ENCODE data around the gene C1QTNF9. TPM values are rescaled to one million over a fixed set of nuclear protein-coding genes. Genes with fewer than 3 reads are reported as not detected.

Gene C1QTNF9
- total RNA-seq, 1 experiment from 2014 or later = not detected

- Histone ChIP-seq H2AFZ (ENCODE audit: low read depth, low read length, poor library complexity, severe bottlenecking) (no peak overlapping the region), H3K4me3 (replicated peaks in 1 of 2; ENCODE audit: low read depth in 1 of 2, low read length in 2 of 2) (no peak overlapping the region), H3K9me2 (ENCODE audit: insufficient read depth) (no peaks in the 10 kb centered on the region), H3K27me3 (ENCODE audit: insufficient read depth, low read length) (no peaks in the 10 kb centered on the region), H3K4me1 (ENCODE audit: control insufficient read depth in 1 of 2, insufficient read depth in 2 of 2, low read length in 2 of 2) (no peaks in the 10 kb centered on the region), H3K4me2 (ENCODE audit: low read length) (no peak overlapping the region), H3K36me3 (ENCODE audit: control insufficient read depth in 1 of 2, insufficient read depth in 2 of 2, low read length in 2 of 2) (no peaks in the 10 kb centered on the region), H4K20me1 (ENCODE audit: insufficient read depth) (no peaks in the 10 kb centered on the region), H3K9me3 (ENCODE audit: control insufficient read depth in 1 of 2, insufficient read depth in 1 of 2, low read depth in 1 of 2, low read length in 2 of 2) (no peaks in the 10 kb centered on the region), H3K27ac (ENCODE audit: low read depth, low read length) (no peak overlapping the region), H3K9ac (ENCODE audit: low read length) (no peak overlapping the region), H3K79me2 (ENCODE audit: insufficient read depth, low read length) (peaks cover 4% of the 10 kb centered on the region; the same call in 1 of the 2 replicates)
- RAD21 ChIA-PET (ENCODE audit: low non-redundant PET in 1 of 2, low total read pairs in 2 of 2, uncharacterized antibody in 2 of 2, unreplicated experiment in 2 of 2) = no interaction called here
- DNase-seq (ENCODE audit: low read depth, low spot score) (no peak), ATAC-seq (no peak)
- CTCF ChIA-PET = interaction anchor here (1.2 kb wide), 1 partner anchor 35 kb away, joined by 4 read pairs; no protein-coding TSS in a partner anchor
- intact Hi-C loops (cut with micrococcal nuclease) = no loop called here
- TF ChIP-seq CEBPB (IDR thresholded peaks at IDR 0.05; ENCODE audit: low read depth) (no peak), ELF1 (IDR thresholded peaks at IDR 0.05; ENCODE audit: borderline replicate concordance, low read depth) (no peak), TCF7L2 (IDR thresholded peaks at IDR 0.05; ENCODE audit: borderline replicate concordance, extremely low read depth, insufficient read depth, insufficient read length) (no peak), FOSL1 (IDR thresholded peaks at IDR 0.05; ENCODE audit: low read depth) (no peak), REST (IDR thresholded peaks at IDR 0.05; ENCODE audit: low read depth) (no peak), POLR2AphosphoS5 (IDR thresholded peaks at IDR 0.05; ENCODE audit: low read depth, low read length) (no peak), ZNF274 (IDR thresholded peaks at IDR 0.05; ENCODE audit: low read depth, low read length) (no peak), POLR2A (IDR thresholded peaks at IDR 0.05; ENCODE audit: borderline replicate concordance, extremely low read depth, insufficient read depth, insufficient read length) (no peak), SP1 (IDR thresholded peaks at IDR 0.05; ENCODE audit: low read depth) (no peak), EZH2 (IDR thresholded peaks at IDR 0.05) (no peak), SRF (IDR thresholded peaks at IDR 0.05; ENCODE audit: low read depth) (no peak), CBX3 (IDR thresholded peaks at IDR 0.05; ENCODE audit: low read depth) (no peak), EZH2phosphoT487 (IDR thresholded peaks at IDR 0.05; ENCODE audit: borderline replicate concordance) (no peak), JUND (IDR thresholded peaks at IDR 0.05) (no peak), ZBTB33 (IDR thresholded peaks at IDR 0.05; ENCODE audit: extremely low read depth, insufficient replicate concordance, low read length) (no peak), ATF3 (IDR thresholded peaks at IDR 0.05) (no peak), CTCF (IDR thresholded peaks at IDR 0.05 in 2 of 3, conservative IDR thresholded peaks at IDR 0.05 in 1 of 3; ENCODE audit: borderline replicate concordance in 1 of 3, insufficient read depth in 1 of 3, low read depth in 2 of 3, low read length in 2 of 3) (no peak), ZFX (IDR thresholded peaks at IDR 0.05) (no peak), EGR1 (IDR thresholded peaks at IDR 0.05; ENCODE audit: low read depth) (no peak), RAD21 (IDR thresholded peaks at IDR 0.05; ENCODE audit: low read depth) (no peak)
- POLR2A ChIA-PET = no interaction called here
- BruUV-seq (replicated peaks) = no TSS peak
Observed at GRCh38 chr13:24263632-24264031, 45.7 kb upstream of the C1QTNF9 start.

Data from HCT116 (cell line).